NCI-H187 (cell line): Measurements from ENCODE around the gene SERPIND1.
"Not testable (repeated sequence)": the region's sequence is repeated elsewhere in the genome, so short reads cannot be mapped to it uniquely, and the experiment has no call there.

Experiments used
- DNase-seq, 2 experiments: peaks; one replicate each; lab custom pipeline; 2025; lab: John Stamatoyannopoulos, UW

Gene SERPIND1

DNA sequence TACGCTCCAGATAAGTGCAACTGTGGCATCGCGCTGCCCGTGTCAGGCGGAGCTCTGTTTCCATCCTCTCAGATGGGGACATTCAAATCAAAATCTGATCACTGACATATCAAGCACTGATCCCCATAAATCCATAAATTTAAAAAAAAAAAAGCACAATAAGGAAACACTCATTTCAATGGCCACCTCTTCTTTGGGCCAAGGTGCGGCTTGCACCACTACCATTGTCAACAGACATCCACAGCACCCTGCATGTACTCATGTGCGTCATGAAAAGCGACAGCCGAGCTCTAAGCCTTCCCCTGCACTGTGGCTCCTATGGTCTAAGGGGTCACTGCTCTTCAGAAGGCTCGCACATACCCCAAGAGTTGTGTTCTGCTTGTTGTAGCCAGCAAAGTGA lies 26.7 kb upstream of the SERPIND1 start:
- no peak for DNase-seq

DNA sequence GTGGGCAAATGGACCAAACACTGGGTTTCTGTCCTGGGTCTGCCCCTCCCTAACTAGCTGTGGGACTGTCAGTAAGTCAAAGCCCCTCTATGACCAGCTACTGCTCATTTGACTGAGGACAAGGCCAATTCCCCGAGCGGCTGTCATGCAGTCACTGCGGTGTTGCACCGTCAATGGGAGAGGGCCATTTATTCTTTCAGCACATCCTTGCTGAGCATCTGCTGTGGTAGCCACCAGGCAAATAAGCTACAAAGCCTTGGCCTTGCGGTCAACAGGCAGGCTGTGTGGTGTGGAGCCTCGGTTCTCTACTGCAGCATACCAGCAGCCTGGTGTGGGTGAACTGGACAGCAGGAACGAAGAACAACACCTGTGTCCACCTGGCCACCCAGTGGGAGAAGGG lies 25.8 kb upstream of the SERPIND1 start:
- no peak for DNase-seq

- DNase-seq, result no peak
Observed at GRCh38 chr22:20748731-20749428, 25.0 kb upstream of the SERPIND1 start.

GRCh38 chr22:20749453-20749852 lies 24.5 kb upstream of the SERPIND1 start:
- no peak for DNase-seq

GRCh38 chr22:20750461-20751184 lies 23.3 kb upstream of the SERPIND1 start:
- no peak for DNase-seq

DNA sequence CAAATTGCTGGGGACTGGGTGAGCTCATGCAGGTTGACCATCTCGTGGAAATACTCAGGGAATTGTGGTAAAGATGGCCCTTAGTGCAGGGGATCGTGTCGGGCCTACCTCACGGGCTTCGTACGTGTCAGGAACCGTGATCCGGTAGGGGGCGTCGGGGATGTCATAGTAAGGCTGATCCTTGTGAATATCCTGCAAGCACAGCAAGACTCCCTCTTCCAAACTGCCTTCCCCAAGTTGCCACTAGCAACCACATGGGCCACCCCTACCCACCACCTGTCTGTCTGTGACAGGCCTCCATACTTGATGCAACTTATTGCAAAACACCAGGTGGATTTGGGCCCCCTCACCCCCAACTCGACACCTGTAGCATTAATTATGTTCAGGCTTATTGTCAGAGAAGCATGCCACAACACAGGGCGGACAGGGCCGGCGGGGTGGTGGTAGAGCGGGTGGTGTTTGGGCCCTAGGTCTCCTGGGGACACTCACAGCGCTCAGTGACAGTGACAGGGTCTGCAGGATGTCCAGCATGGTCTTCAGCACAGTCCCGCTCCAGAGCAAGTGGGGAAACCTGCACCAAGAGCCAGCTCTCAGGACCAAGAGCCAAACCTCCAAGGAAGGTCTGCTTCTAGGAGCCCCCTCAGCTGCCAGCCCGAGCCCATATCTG lies 22.6 kb upstream of the SERPIND1 start:
- DNase-seq, result no peak

- DNase-seq, result no peak
Observed at GRCh38 chr22:20752104-20752741, 21.7 kb upstream of the SERPIND1 start.

DNA sequence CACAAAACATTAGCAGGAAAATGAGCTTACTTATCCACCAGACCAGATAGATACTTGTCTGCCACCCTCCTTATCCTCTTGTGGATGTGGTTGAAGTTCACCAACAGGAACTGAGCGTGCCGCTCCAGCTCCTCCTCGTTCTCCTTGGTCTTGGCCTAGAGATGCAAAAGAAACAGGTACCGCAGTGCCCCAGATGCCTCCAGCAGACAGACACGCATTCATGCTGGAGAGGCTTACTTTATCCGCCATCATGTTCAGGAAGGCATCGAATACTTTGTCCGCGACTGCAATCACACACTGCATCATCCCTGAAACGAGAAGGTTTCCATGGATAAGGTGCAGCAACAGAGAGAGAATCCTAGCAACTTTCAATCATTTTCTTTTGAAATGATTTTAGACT lies 21.0 kb upstream of the SERPIND1 start:
- no peak for DNase-seq

- no peak for DNase-seq
Observed at GRCh38 chr22:20756846-20757245, 17.1 kb upstream of the SERPIND1 start.

DNA sequence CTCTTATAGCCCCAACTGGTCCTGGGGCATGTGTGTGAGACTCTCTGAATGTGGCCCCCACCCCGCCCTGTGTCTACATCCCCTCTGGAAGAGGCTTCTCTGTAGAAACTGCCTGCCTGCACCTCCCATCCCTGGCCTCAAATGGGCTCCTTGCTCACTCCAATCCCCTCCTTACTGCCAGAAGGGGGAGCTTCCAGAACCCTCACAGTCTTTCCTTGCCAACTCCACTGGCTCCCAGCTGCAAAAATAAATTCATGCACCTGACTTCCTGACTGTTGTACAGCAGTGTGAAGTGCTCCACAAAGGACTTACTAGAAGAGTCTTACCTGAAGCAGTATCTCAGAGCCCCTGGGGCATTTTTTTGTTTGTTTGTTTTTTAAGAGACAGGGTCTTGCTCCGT lies 15.2 kb upstream of the SERPIND1 start:
- no peak for DNase-seq

DNA sequence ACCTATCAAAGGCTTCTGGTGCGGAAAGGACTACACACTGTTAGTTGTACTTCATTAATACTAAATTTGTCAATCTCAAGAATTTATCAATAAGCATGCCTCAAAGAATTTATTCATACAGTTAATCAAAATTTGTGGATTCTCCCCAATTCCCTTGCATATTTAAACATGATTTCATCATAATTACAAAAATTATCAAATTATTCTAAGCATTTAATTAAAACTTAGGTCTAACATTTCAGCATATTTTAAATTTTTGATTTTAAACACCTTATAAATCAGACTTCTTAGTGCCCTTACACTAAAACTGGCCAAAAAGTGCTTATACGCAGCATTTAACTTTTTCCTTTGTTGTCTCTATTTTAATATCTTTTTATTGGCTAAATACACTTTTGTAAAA lies 13.8 kb upstream of the SERPIND1 start:
- DNase-seq, result no peak

GRCh38 chr22:20761536-20761935 lies 12.4 kb upstream of the SERPIND1 start:
- DNase-seq, result no peak

- DNase-seq, result no peak
Observed at GRCh38 chr22:20762233-20762796, 11.6 kb upstream of the SERPIND1 start.

- no peak for DNase-seq
Observed at GRCh38 chr22:20763630-20764470, 10.1 kb upstream of the SERPIND1 start.

DNA sequence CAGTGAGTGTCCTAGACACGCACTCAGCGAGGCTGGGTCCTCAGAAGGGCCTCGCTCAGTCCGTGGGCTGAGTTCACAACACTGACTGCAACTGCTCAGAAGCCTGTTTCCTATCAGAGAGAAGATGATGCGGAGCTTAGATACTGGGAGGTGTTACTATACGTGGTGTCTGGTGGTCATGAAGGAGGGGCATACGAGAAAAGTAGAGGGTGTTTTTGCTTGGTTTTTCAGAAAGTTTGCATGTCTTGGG lies 9.5 kb upstream of the SERPIND1 start:
- DNase-seq, result no peak

- DNase-seq, result no peak
Observed at GRCh38 chr22:20764729-20765128, 9.2 kb upstream of the SERPIND1 start.

GRCh38 chr22:20765938-20766337 lies 8.0 kb upstream of the SERPIND1 start:
- no peak for DNase-seq

DNA sequence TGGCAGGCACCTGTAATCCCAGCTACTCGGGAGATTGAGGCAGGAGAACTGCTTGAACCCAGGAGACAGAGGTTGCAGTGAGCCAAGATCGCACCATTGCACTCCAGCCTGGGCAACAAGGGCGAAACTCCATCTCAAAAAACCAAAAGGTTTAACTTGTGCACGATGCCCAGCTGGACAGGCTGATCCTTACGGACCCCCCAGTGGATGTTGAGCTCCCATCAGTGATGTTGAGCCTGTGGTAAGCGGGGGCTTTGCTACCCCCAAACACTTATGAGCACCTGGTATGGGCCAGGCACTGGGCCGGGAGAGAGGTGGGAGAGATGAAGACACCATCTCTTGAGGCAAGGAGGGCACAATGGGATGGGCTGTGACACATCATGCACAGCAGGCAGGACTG lies 7.4 kb upstream of the SERPIND1 start:
- no peak for DNase-seq

- not testable (repeated sequence) for DNase-seq
Observed at GRCh38 chr22:20769496-20769826, 4.5 kb upstream of the SERPIND1 start.

- DNase-seq, result no peak
Observed at GRCh38 chr22:20771918-20772625, 1.8 kb upstream of the SERPIND1 start.

- DNase-seq, result no peak
Observed at GRCh38 chr22:20774882-20775281, 969 bp downstream of the SERPIND1 start.
